Measurements from ENCODE around the gene PLPPR3. TPM values are rescaled to one million over a fixed set of nuclear protein-coding genes. Genes with fewer than 3 reads are reported as not detected.
A peak's percentile ranks its signal among the peaks of the same experiment; 100 is the strongest.

The PLPPR3 gene
- total RNA-seq, 1 experiment from 2014 or later = 0.81 TPM

DNA sequence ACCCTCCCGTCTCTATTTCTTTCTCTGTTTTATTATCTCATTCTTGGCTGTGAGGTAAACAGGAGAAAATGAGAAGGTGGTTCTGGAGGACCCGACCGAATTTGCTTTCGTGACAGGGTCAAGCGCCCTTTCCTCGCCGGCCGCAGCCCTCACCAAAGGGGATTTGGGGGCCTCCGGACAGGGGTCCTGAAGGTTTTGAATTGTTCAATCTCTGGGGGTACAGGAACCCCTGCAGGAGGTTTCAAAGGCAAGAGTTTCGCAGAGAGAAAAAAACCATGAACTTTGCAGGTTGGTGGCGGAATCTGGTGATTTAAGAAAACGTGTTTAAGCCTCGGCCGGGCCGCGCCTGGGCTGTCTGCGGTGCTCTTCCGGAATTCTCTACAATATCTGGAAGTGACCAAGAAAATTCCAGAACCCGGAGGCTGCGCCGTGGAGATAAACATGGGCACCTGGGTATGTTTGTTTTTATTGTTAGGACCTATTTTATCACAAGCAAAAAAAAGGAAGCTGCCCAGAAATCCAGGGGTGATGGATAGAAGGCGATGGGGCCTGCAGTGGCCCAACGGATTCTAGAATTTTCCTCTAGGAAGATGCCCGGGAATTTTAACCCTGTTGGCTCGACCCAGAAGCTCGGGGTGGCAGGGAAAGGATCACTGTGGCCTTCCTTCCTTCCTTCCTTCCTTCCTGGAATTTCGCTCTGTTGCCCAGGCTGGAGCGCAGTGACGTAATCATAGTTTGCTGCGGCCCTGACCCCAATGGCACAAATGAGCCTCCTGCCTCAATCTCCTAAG, 38.7 kb downstream of the PLPPR3 start:
- Histone ChIP-seq H3K9me3 (ENCODE audit: insufficient read depth, low read depth) (no peaks in the 10 kb centered on the region), H3K9me2 (ENCODE audit: insufficient read depth) (no peaks in the 10 kb centered on the region), H3F3A (ENCODE audit: insufficient read depth, low read depth) (peaks cover 33% of the 10 kb centered on the region), H3K4me2 (peak overlapping the region; percentile 91), H3K4me1 (replicated peaks; ENCODE audit: insufficient read depth) (peaks cover 37% of the 10 kb centered on the region), H3K36me3 (ENCODE audit: low read depth) (no peaks in the 10 kb centered on the region), H3K79me2 (ENCODE audit: low read depth) (peaks cover 23% of the 10 kb centered on the region), H3K27ac (peak overlapping the region; percentile 70), H2AFZ (peak overlapping the region; percentile 71), H3K4me3 (peak overlapping the region; percentile 68), H4K20me1 (ENCODE audit: insufficient read depth) (no peaks in the 10 kb centered on the region), H3K27me3 (ENCODE audit: insufficient read depth, low read depth) (no peaks in the 10 kb centered on the region)
- TSS peak; percentile 88 for BruUV-seq (replicated peaks)
- intact Hi-C loops (cut with micrococcal nuclease; ENCODE audit: unreplicated experiment) = loop anchor here (1.0 to 2.0 kb wide), 2 partner anchors 14 to 31 kb away; partner anchors contain the start of gene PTBP1
- ChIA-PET CTCF (no interaction called here), POLR2A (ENCODE audit: unreplicated experiment) (interaction anchor here (0.5 to 0.7 kb wide), 3 partner anchors 30 to 197 kb away, joined by 3 to 13 read pairs (median 4); no protein-coding TSS in a partner anchor)
- DNase-seq = no peak
- TF ChIP-seq, protein P1, sequence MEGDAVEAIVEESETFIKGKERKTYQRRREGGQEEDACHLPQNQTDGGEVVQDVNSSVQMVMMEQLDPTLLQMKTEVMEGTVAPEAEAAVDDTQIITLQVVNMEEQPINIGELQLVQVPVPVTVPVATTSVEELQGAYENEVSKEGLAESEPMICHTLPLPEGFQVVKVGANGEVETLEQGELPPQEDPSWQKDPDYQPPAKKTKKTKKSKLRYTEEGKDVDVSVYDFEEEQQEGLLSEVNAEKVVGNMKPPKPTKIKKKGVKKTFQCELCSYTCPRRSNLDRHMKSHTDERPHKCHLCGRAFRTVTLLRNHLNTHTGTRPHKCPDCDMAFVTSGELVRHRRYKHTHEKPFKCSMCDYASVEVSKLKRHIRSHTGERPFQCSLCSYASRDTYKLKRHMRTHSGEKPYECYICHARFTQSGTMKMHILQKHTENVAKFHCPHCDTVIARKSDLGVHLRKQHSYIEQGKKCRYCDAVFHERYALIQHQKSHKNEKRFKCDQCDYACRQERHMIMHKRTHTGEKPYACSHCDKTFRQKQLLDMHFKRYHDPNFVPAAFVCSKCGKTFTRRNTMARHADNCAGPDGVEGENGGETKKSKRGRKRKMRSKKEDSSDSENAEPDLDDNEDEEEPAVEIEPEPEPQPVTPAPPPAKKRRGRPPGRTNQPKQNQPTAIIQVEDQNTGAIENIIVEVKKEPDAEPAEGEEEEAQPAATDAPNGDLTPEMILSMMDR (conservative IDR thresholded peaks at IDR 0.05) = no peak
- no peak for TF ChIP-seq EZH2 (IDR thresholded peaks at IDR 0.05; ENCODE audit: low read depth)

GRCh38 chr19:782185-782877, 39.4 kb downstream of the PLPPR3 start:
- peak overlapping the region; percentile 71 for H2AFZ ChIP-seq
- peaks cover 37% of the 10 kb centered on the region for H3K4me1 ChIP-seq (replicated peaks; ENCODE audit: insufficient read depth)
- H3K4me3 ChIP-seq = peak overlapping the region; percentile 68
- H3K9me3 ChIP-seq (ENCODE audit: insufficient read depth, low read depth) = no peaks in the 10 kb centered on the region
- DNase-seq = peak; percentile 74 to 79
- peak overlapping the region; percentile 91 for H3K4me2 ChIP-seq
- peak overlapping the region; percentile 70 for H3K27ac ChIP-seq
- H3K36me3 ChIP-seq (ENCODE audit: low read depth) = no peaks in the 10 kb centered on the region
- H4K20me1 ChIP-seq (ENCODE audit: insufficient read depth) = no peaks in the 10 kb centered on the region
- no peak for TF ChIP-seq EZH2 (IDR thresholded peaks at IDR 0.05; ENCODE audit: low read depth)
- TF ChIP-seq, protein P1 (conservative IDR thresholded peaks at IDR 0.05) = no peak
- CTCF ChIA-PET = no interaction called here
- H3K79me2 ChIP-seq (ENCODE audit: low read depth) = peaks cover 23% of the 10 kb centered on the region
- intact Hi-C loops (cut with micrococcal nuclease; ENCODE audit: unreplicated experiment) = loop anchor here (1.0 to 2.0 kb wide), 2 partner anchors 14 to 30 kb away; partner anchors contain the start of gene PTBP1
- H3K27me3 ChIP-seq (ENCODE audit: insufficient read depth, low read depth) = no peaks in the 10 kb centered on the region
- POLR2A ChIA-PET (ENCODE audit: unreplicated experiment) = interaction anchor here (0.7 kb wide), 1 partner anchor 29 kb away, joined by 13 read pairs; no protein-coding TSS in a partner anchor
- BruUV-seq (replicated peaks) = TSS peak; percentile 72
- peaks cover 33% of the 10 kb centered on the region for H3F3A ChIP-seq (ENCODE audit: insufficient read depth, low read depth)
- no peaks in the 10 kb centered on the region for H3K9me2 ChIP-seq (ENCODE audit: insufficient read depth)

- H2AFZ ChIP-seq = no peak overlapping the region
- H3K79me2 ChIP-seq (ENCODE audit: low read depth) = peaks cover 23% of the 10 kb centered on the region
- H3K4me2 ChIP-seq = peak overlapping the region; percentile 91
- intact Hi-C loops (cut with micrococcal nuclease; ENCODE audit: unreplicated experiment) = loop anchor here (1.0 to 2.0 kb wide), 2 partner anchors 15 to 29 kb away; partner anchors contain the start of gene PTBP1
- H3K9me2 ChIP-seq (ENCODE audit: insufficient read depth) = no peaks in the 10 kb centered on the region
- H3K4me1 ChIP-seq (replicated peaks; ENCODE audit: insufficient read depth) = peaks cover 37% of the 10 kb centered on the region
- H3K27me3 ChIP-seq (ENCODE audit: insufficient read depth, low read depth) = no peaks in the 10 kb centered on the region
- ChIA-PET CTCF (no interaction called here), POLR2A (ENCODE audit: unreplicated experiment) (no interaction called here)
- H3K4me3 ChIP-seq = peak overlapping the region; percentile 68; the same call in 1 of the 2 replicates
- H3K9me3 ChIP-seq (ENCODE audit: insufficient read depth, low read depth) = no peaks in the 10 kb centered on the region
- no TSS peak for BruUV-seq (replicated peaks)
- peaks cover 33% of the 10 kb centered on the region for H3F3A ChIP-seq (ENCODE audit: insufficient read depth, low read depth)
- peak overlapping the region; percentile 70 for H3K27ac ChIP-seq
- TF ChIP-seq, protein P1 (conservative IDR thresholded peaks at IDR 0.05) = no peak
- TF ChIP-seq EZH2 (IDR thresholded peaks at IDR 0.05; ENCODE audit: low read depth) = no peak
- DNase-seq = no peak
- H4K20me1 ChIP-seq (ENCODE audit: insufficient read depth) = no peaks in the 10 kb centered on the region
- H3K36me3 ChIP-seq (ENCODE audit: low read depth) = no peaks in the 10 kb centered on the region
Measured at GRCh38 chr19:781800-782184, 40.0 kb downstream of the PLPPR3 start.
